Trophoblast cell (in vitro differentiated cells and primary cell): ENCODE data around the gene KRTAP4-11.
"Not testable (repeated sequence)": the region's sequence is repeated elsewhere in the genome, so short reads cannot be mapped to it uniquely, and the experiment has no call there.

Experiments
- DNase-seq, 2 donors: peaks; one replicate each; pipeline ENCODE4 v3.0.0-alpha.2; 2016
- H2AFZ ChIP-seq: 2 replicates; pipeline ENCODE4 v1.6.1; 2013; ENCODE audit warnings: low read length, moderate library complexity, mild to moderate bottlenecking; ENCODE audit not compliant: insufficient read depth, poor library complexity
- H2AK5ac ChIP-seq: 2 replicates; pipeline ENCODE4 v1.6.1; 2013; ENCODE audit warnings: mild to moderate bottlenecking, low read length
- H2BK120ac ChIP-seq: 2 replicates; pipeline ENCODE4 v1.6.1; 2013; ENCODE audit warnings: low read length, mild to moderate bottlenecking, moderate library complexity; ENCODE audit not compliant: insufficient read depth, poor library complexity
- H2BK12ac ChIP-seq: 2 replicates; pipeline ENCODE4 v1.6.1; 2013; ENCODE audit warnings: mild to moderate bottlenecking, low read length, moderate library complexity
- H2BK5ac ChIP-seq: 2 replicates; pipeline ENCODE4 v1.6.1; 2013; ENCODE audit warnings: low read length, low read depth, moderate library complexity, mild to moderate bottlenecking; ENCODE audit not compliant: poor library complexity
- H3K14ac ChIP-seq: 2 replicates; pipeline ENCODE4 v1.6.1; 2013; ENCODE audit warnings: mild to moderate bottlenecking, low read length
- H3K18ac ChIP-seq: 2 replicates; pipeline ENCODE4 v1.6.1; 2013; ENCODE audit warnings: mild to moderate bottlenecking, low read length
- H3K23ac ChIP-seq: 2 replicates; pipeline ENCODE4 v1.6.1; 2013; ENCODE audit warnings: low read length
- H3K27ac ChIP-seq: 2 replicates; pipeline ENCODE4 v1.5.1; 2013; ENCODE audit warnings: low read depth, mild to moderate bottlenecking, inconsistent platforms, low read length, moderate library complexity
- H3K27me3 ChIP-seq: 2 replicates; pipeline ENCODE4 v1.6.1; 2013; ENCODE audit warnings: inconsistent platforms, mild to moderate bottlenecking, low read length, moderate library complexity; ENCODE audit not compliant: insufficient read depth
- H3K36me3 ChIP-seq, 2 experiments: 1 replicate in 1 of 2; 2 replicates in 1 of 2; pipeline ENCODE4 v1.6.1; 2013; ENCODE audit warnings: low read length in 2 of 2, mild to moderate bottlenecking in 2 of 2, moderate library complexity in 1 of 2; ENCODE audit not compliant: insufficient read depth in 2 of 2, control insufficient read depth in 1 of 2
- H3K4ac ChIP-seq: 2 replicates; pipeline ENCODE4 v1.6.1; 2013; ENCODE audit warnings: low read depth, mild to moderate bottlenecking, low read length, moderate library complexity
- H3K4me1 ChIP-seq, 2 experiments: 1 replicate in 1 of 2; 2 replicates in 1 of 2; pipeline ENCODE4 v1.6.1; 2013; ENCODE audit warnings: low read length in 2 of 2, mild to moderate bottlenecking in 2 of 2, moderate library complexity in 1 of 2; ENCODE audit not compliant: insufficient read depth in 2 of 2, control insufficient read depth in 1 of 2
- H3K4me2 ChIP-seq: 2 replicates; pipeline ENCODE4 v1.6.1; 2013; ENCODE audit warnings: inconsistent platforms, mild to moderate bottlenecking, low read length, moderate library complexity
- H3K4me3 ChIP-seq: 2 replicates; pipeline ENCODE4 v1.5.1; 2013; ENCODE audit warnings: mild to moderate bottlenecking, low read depth, low read length, inconsistent platforms
- H3K79me1 ChIP-seq: one replicate; pipeline ENCODE4 v1.6.1; 2013; ENCODE audit warnings: low read length
- H3K79me2 ChIP-seq: 2 replicates; pipeline ENCODE4 v1.6.1; 2013; ENCODE audit warnings: low read length, mild to moderate bottlenecking; ENCODE audit not compliant: control insufficient read depth, insufficient read depth, poor library complexity
- H3K9ac ChIP-seq: 2 replicates; pipeline ENCODE4 v1.6.1; 2013; ENCODE audit warnings: mild to moderate bottlenecking, low read length
- H3K9me3 ChIP-seq: 2 replicates; pipeline ENCODE4 v1.6.1; 2013; ENCODE audit warnings: low read depth, mild to moderate bottlenecking, control low read depth, inconsistent platforms, low read length; ENCODE audit not compliant: insufficient read depth
- H4K12ac ChIP-seq: 2 replicates; pipeline ENCODE4 v1.6.1; 2013; ENCODE audit warnings: low read depth, mild to moderate bottlenecking, low read length, moderate library complexity
- H4K8ac ChIP-seq: 2 replicates; pipeline ENCODE4 v1.6.1; 2013; ENCODE audit warnings: low read depth, mild to moderate bottlenecking, low read length, moderate library complexity
- H4K91ac ChIP-seq: one replicate; pipeline ENCODE4 v1.6.1; 2013; ENCODE audit warnings: low read depth, mild to moderate bottlenecking, low read length, moderate library complexity
- WGBS: extraction: QIAGEN DNeasy Blood & Tissue Kit; methylation state at CpG from one replicate; pipeline ENCODE4 v1.1.7; 2013; ENCODE audit warnings: missing lambda C conversion rate; ENCODE audit not compliant: insufficient read length, insufficient coverage; ENCODE audit errors: extremely low coverage; 5-methylcytosine and 5-hydroxymethylcytosine counted together

KRTAP4-11 gene

GRCh38 chr17:41144846-41145245, 26.7 kb upstream of the KRTAP4-11 start:
- Histone ChIP-seq H4K8ac (no peak overlapping the region), H3K27me3 (no peaks in the 10 kb centered on the region), H4K12ac (no peak overlapping the region), H3K79me2 (no peaks in the 10 kb centered on the region), H2BK120ac (no peak overlapping the region), H2BK5ac (no peak overlapping the region), H3K14ac (no peak overlapping the region), H2AK5ac (no peak overlapping the region), H2BK12ac (no peak overlapping the region), H3K36me3 (no peaks in the 10 kb centered on the region), H3K18ac (no peak overlapping the region), H4K91ac (no peak overlapping the region), H3K79me1 (no peaks in the 10 kb centered on the region), H3K4me2 (no peak overlapping the region), H3K4me1 (no peaks in the 10 kb centered on the region), H3K9ac (no peak overlapping the region), H3K9me3 (peaks cover 5% of the 10 kb centered on the region), H3K27ac (no peak overlapping the region), H3K4me3 (no peak overlapping the region), H3K23ac (no peak overlapping the region), H3K4ac (no peak overlapping the region), H2AFZ (no peak overlapping the region)
- WGBS = no CpG with 5 or more reads among the region's 1 CpG
- DNase-seq = no peak

- H3K9me3 ChIP-seq = peaks cover 7% of the 10 kb centered on the region
- H3K4me2 ChIP-seq = no peak overlapping the region
- H4K8ac ChIP-seq = no peak overlapping the region
- H3K4me1 ChIP-seq = no peaks in the 10 kb centered on the region
- no peak overlapping the region for H3K9ac ChIP-seq
- no peaks in the 10 kb centered on the region for H3K27me3 ChIP-seq
- H2BK120ac ChIP-seq = no peak overlapping the region
- no peak overlapping the region for H3K18ac ChIP-seq
- H2BK12ac ChIP-seq = no peak overlapping the region
- H3K79me2 ChIP-seq = no peaks in the 10 kb centered on the region
- H3K79me1 ChIP-seq = no peaks in the 10 kb centered on the region
- H3K36me3 ChIP-seq = no peaks in the 10 kb centered on the region
- H3K14ac ChIP-seq = no peak overlapping the region
- H3K4ac ChIP-seq = no peak overlapping the region
- no peak overlapping the region for H3K27ac ChIP-seq
- no peak overlapping the region for H2BK5ac ChIP-seq
- H2AFZ ChIP-seq = no peak overlapping the region
- no peak overlapping the region for H4K12ac ChIP-seq
- no peak overlapping the region for H3K4me3 ChIP-seq
- H2AK5ac ChIP-seq = no peak overlapping the region
- DNase-seq = peak in 1 of 2 donors; percentile 34
- no peak overlapping the region for H4K91ac ChIP-seq
- no peak overlapping the region for H3K23ac ChIP-seq
Measured at GRCh38 chr17:41141361-41141760, 23.2 kb upstream of the KRTAP4-11 start.

- H3K27me3 ChIP-seq = no peaks in the 10 kb centered on the region
- DNase-seq = peak; percentile 73 to 90
- no peak within 1 kb of the TSS for H3K23ac ChIP-seq
- H3K18ac ChIP-seq = no peak within 1 kb of the TSS
- no peak within 1 kb of the TSS for H3K27ac ChIP-seq
- H3K4me1 ChIP-seq = no peaks in the 10 kb centered on the region
- H3K9ac ChIP-seq = no peak within 1 kb of the TSS
- H2AK5ac ChIP-seq = no peak within 1 kb of the TSS
- no peak within 1 kb of the TSS for H2BK12ac ChIP-seq
- no peaks in the 10 kb centered on the region for H3K79me2 ChIP-seq
- no peak within 1 kb of the TSS for H3K4me2 ChIP-seq
- H2BK120ac ChIP-seq = no peak within 1 kb of the TSS
- H4K12ac ChIP-seq = no peak within 1 kb of the TSS
- H3K79me1 ChIP-seq = no peaks in the 10 kb centered on the region
- no peak within 1 kb of the TSS for H2AFZ ChIP-seq
- no peaks in the 10 kb centered on the region for H3K36me3 ChIP-seq
- no CpG with 5 or more reads among the region's 6 CpGs for WGBS
- no peak within 1 kb of the TSS for H4K91ac ChIP-seq
- peaks cover 7% of the 10 kb centered on the region for H3K9me3 ChIP-seq
- no peak within 1 kb of the TSS for H3K4ac ChIP-seq
- no peak within 1 kb of the TSS for H4K8ac ChIP-seq
- peak within 1 kb of the TSS; percentile 53 for H3K4me3 ChIP-seq
- H3K14ac ChIP-seq = no peak within 1 kb of the TSS
- H2BK5ac ChIP-seq = no peak within 1 kb of the TSS
Measured at GRCh38 chr17:41140360-41141131, 22.4 kb upstream of the KRTAP4-11 start, which contains the start of gene KRTAP4-6. KRTAP4-6 (minus strand) TSS chr17:41140544; CDS start chr17:41140487, 57 bp downstream.

- H2BK12ac ChIP-seq, H4K91ac ChIP-seq, H3K9me3 ChIP-seq, H2AFZ ChIP-seq, DNase-seq, H3K36me3 ChIP-seq, H4K12ac ChIP-seq, H2BK120ac ChIP-seq, H2BK5ac ChIP-seq, H3K4ac ChIP-seq, H3K23ac ChIP-seq, H3K9ac ChIP-seq, H3K4me2 ChIP-seq, H3K18ac ChIP-seq, H3K14ac ChIP-seq, H4K8ac ChIP-seq, H3K27ac ChIP-seq, H3K27me3 ChIP-seq, H3K79me2 ChIP-seq, H3K4me1 ChIP-seq, H3K79me1 ChIP-seq, H2AK5ac ChIP-seq: not testable (repeated sequence)
- peak overlapping the region; percentile 53 for H3K4me3 ChIP-seq
- WGBS = no CpG with 5 or more reads among the region's 12 CpGs
Measured at GRCh38 chr17:41139865-41140264, 21.7 kb upstream of the KRTAP4-11 start.
